GM23338 (cell line): ENCODE measurements around the gene CCL20. TPM values are rescaled to one million over a fixed set of nuclear protein-coding genes. Genes with fewer than 3 reads are reported as not detected.

Experiments used
- ATAC-seq: fragments of 200-7000 bp; cut with Tn5 transposase; 3 replicates; pipeline ENCODE4 v1.9.1; 2020
- DNase-seq: peaks from one replicate; pipeline ENCODE4 v3.0.0-alpha.2; 2015; ENCODE audit warnings: low spot score
- H2AFZ ChIP-seq: fragments of 200-600 bp; sonication (generic); 2 replicates; pipeline ENCODE4 v1.8.0; 2016; ENCODE audit warnings: antibody characterized with exemption, mild to moderate bottlenecking, moderate library complexity
- H3F3A ChIP-seq: fragments of 200-600 bp; sonication (generic); replicated peaks from 2 replicates; pipeline ENCODE4 v1.8.0; 2017; ENCODE audit warnings: antibody characterized with exemption, mixed run types, low read depth
- H3K27ac ChIP-seq: fragments of 200-600 bp; sonication (generic); 2 replicates; pipeline ENCODE4 v1.6.1; 2016; ENCODE audit warnings: low read depth
- H3K27me3 ChIP-seq: fragments of 200-600 bp; sonication (generic); 2 replicates; pipeline ENCODE4 v1.8.0; 2016; ENCODE audit warnings: mild to moderate bottlenecking, mixed run types, moderate library complexity; ENCODE audit not compliant: insufficient read depth
- H3K36me3 ChIP-seq: fragments of 200-600 bp; sonication (generic); 2 replicates; pipeline ENCODE4 v1.8.0; 2016; ENCODE audit warnings: mild to moderate bottlenecking; ENCODE audit not compliant: insufficient read depth
- H3K4me1 ChIP-seq: fragments of 200-600 bp; sonication (generic); 2 replicates; pipeline ENCODE4 v1.8.0; 2016; ENCODE audit warnings: mild to moderate bottlenecking, moderate library complexity; ENCODE audit not compliant: insufficient read depth
- H3K4me2 ChIP-seq: fragments of 200-600 bp; sonication (generic); 2 replicates; pipeline ENCODE4 v1.7.1; 2017; ENCODE audit warnings: mixed run types
- H3K4me3 ChIP-seq: fragments of 200-600 bp; sonication (generic); 2 replicates; pipeline ENCODE4 v1.6.1; 2016; ENCODE audit warnings: mixed run types
- H3K79me2 ChIP-seq: fragments of 200-600 bp; sonication (generic); replicated peaks from 2 replicates; pipeline ENCODE4 v1.8.0; 2017; ENCODE audit warnings: mild to moderate bottlenecking; ENCODE audit not compliant: insufficient read depth
- H3K9me2 ChIP-seq: fragments of 200-600 bp; sonication (generic); 2 replicates; pipeline ENCODE4 v1.8.0; 2017; ENCODE audit not compliant: insufficient read depth
- H4K20me1 ChIP-seq: fragments of 200-600 bp; sonication (generic); replicated peaks from 2 replicates; pipeline ENCODE4 v1.8.0; 2017; ENCODE audit warnings: mild to moderate bottlenecking; ENCODE audit not compliant: insufficient read depth
- H3K27ac Mint-ChIP-seq: 2 replicates; pipeline ENCODE4 v1.8.0; 2020; ENCODE audit warnings: inconsistent platforms, mild to moderate bottlenecking, moderate library complexity, mixed read lengths
- H3K27me3 Mint-ChIP-seq: 3 replicates; pipeline ENCODE4 v1.8.0; 2022; ENCODE audit warnings: low read depth, mild to moderate bottlenecking, moderate library complexity, mixed read lengths, inconsistent platforms; ENCODE audit not compliant: insufficient read depth, poor library complexity
- H3K36me3 Mint-ChIP-seq: 3 replicates; pipeline ENCODE4 v1.8.0; 2021; ENCODE audit warnings: low read depth, mild to moderate bottlenecking, inconsistent platforms, moderate library complexity, mixed read lengths
- H3K4me1 Mint-ChIP-seq: 3 replicates; pipeline ENCODE4 v1.8.0; 2020; ENCODE audit warnings: mild to moderate bottlenecking, inconsistent platforms, mixed read lengths
- H3K4me3 Mint-ChIP-seq: 3 replicates; pipeline ENCODE4 v1.8.0; 2021; ENCODE audit warnings: moderate library complexity, mild to moderate bottlenecking, inconsistent platforms, mixed read lengths
- H3K9me3 Mint-ChIP-seq: 3 replicates; pipeline ENCODE4 v1.8.0; 2020; ENCODE audit warnings: moderate library complexity, mild to moderate bottlenecking, inconsistent platforms, mixed read lengths
- CREB1 ChIP-seq: fragments of 250-450 bp; sonication (Bioruptor Pico); IDR thresholded peaks from 2 replicates; pipeline ENCODE4 v1.5.0; 2020; ENCODE audit warnings: low read depth, mild to moderate bottlenecking, moderate library complexity
- CTCF ChIP-seq, 2 experiments: fragments of 200-600 bp in 1 of 2; sonication (generic) in 1 of 2; conservative IDR thresholded peaks; 2 replicates each; pipeline versions ENCODE4 v1.5.1 to v1.6.1; 2016 to 2017; ENCODE audit warnings: antibody characterized with exemption in 2 of 2, low read depth in 2 of 2, mild to moderate bottlenecking in 2 of 2, moderate library complexity in 1 of 2
- EZH2 ChIP-seq: fragments of 200-600 bp; sonication (generic); IDR thresholded peaks from one replicate; pipeline ENCODE4 v1.8.0; 2017; ENCODE audit warnings: antibody characterized with exemption, mild to moderate bottlenecking, low read depth; ENCODE audit not compliant: unreplicated experiment
- EZH2phosphoT487 ChIP-seq: fragments of 200-600 bp; sonication (generic); IDR thresholded peaks from one replicate; pipeline ENCODE4 v1.8.1; 2018; ENCODE audit warnings: antibody characterized with exemption; ENCODE audit not compliant: unreplicated experiment
- JUNB ChIP-seq: IDR thresholded peaks from one replicate; pipeline ENCODE4 v1.6.1; 2016; ENCODE audit warnings: antibody characterized with exemption; ENCODE audit not compliant: unreplicated experiment
- NANOG ChIP-seq: IDR thresholded peaks from 2 replicates; pipeline ENCODE4 v1.6.1; 2016; ENCODE audit warnings: antibody characterized with exemption, borderline replicate concordance
- POLR2AphosphoS5 ChIP-seq: IDR thresholded peaks from 2 replicates; pipeline ENCODE4 v1.6.1; 2016; ENCODE audit warnings: antibody characterized with exemption, low read depth
- REST ChIP-seq: IDR thresholded peaks from one replicate; pipeline ENCODE4 v1.6.1; 2018; ENCODE audit warnings: antibody characterized with exemption; ENCODE audit not compliant: unreplicated experiment
- STAT1 ChIP-seq: IDR thresholded peaks from one replicate; pipeline ENCODE4 v1.6.1; 2016; ENCODE audit warnings: antibody characterized with exemption; ENCODE audit not compliant: unreplicated experiment
- ZNF331 ChIP-seq: fragments of 250-450 bp; sonication (Bioruptor Pico); IDR thresholded peaks from 2 replicates; pipeline ENCODE4 v1.5.0; 2020; ENCODE audit warnings: low read depth, mild to moderate bottlenecking, moderate library complexity
- polyA plus RNA-seq: library from polyadenylated mRNA; unstranded; fragments of >200 nt; fragmentation: Nextera tagmentation; extraction: Ambion mirVana; gene quantifications from 2 replicates; pipeline ENCODE4 v1.2.1, GENCODE V29; 2016
- total RNA-seq: library from RNA; depleted of rRNA; stranded (reverse); fragments of >200 nt; shearing (Covaris generic); gene quantifications from 2 replicates; pipeline ENCODE4 v1.2.3, GENCODE V29; 2014
- TF ChIP-seq, protein P1 (sequence below): fragments of 250-450 bp; sonication (Bioruptor Pico); IDR thresholded peaks from 2 replicates; pipeline ENCODE4 v1.5.0; 2020; ENCODE audit warnings: mild to moderate bottlenecking, moderate library complexity

Gene CCL20
- total and polyA plus RNA-seq, 2 experiments from 2014 or later: not detected

GRCh38 chr2:227781841-227782240, 31.8 kb upstream of the CCL20 start:
- Histone ChIP-seq H3K4me3 (no peak overlapping the region), H4K20me1 (no peaks in the 10 kb centered on the region), H3K9me2 (no peaks in the 10 kb centered on the region), H3K4me2 (no peak overlapping the region), H2AFZ (no peak overlapping the region), H3K79me2 (no peaks in the 10 kb centered on the region), H3K36me3 (no peaks in the 10 kb centered on the region), H3K4me1 (no peaks in the 10 kb centered on the region), H3K27me3 (no peaks in the 10 kb centered on the region), H3F3A (no peaks in the 10 kb centered on the region), H3K27ac (no peak overlapping the region)
- Mint-ChIP-seq H3K27me3 (peaks cover 2% of the 10 kb centered on the region), H3K27ac (no peak overlapping the region), H3K36me3 (no peaks in the 10 kb centered on the region; the same call in 2 of the 3 replicates), H3K4me1 (no peaks in the 10 kb centered on the region; the same call in 2 of the 3 replicates), H3K4me3 (no peak overlapping the region), H3K9me3 (no peaks in the 10 kb centered on the region)
- DNase-seq (no peak), ATAC-seq (no peak)
- TF ChIP-seq POLR2AphosphoS5: no peak
- no peak for TF ChIP-seq EZH2phosphoT487

GRCh38 chr2:227782804-227783203, 30.8 kb upstream of the CCL20 start:
- Histone ChIP-seq H3K36me3 (no peaks in the 10 kb centered on the region), H3F3A (no peaks in the 10 kb centered on the region), H3K4me2 (no peak overlapping the region), H3K4me3 (no peak overlapping the region), H3K9me2 (no peaks in the 10 kb centered on the region; the same call in 1 of the 2 replicates), H4K20me1 (no peaks in the 10 kb centered on the region), H3K27me3 (no peaks in the 10 kb centered on the region), H3K27ac (no peak overlapping the region), H2AFZ (no peak overlapping the region), H3K4me1 (no peaks in the 10 kb centered on the region), H3K79me2 (no peaks in the 10 kb centered on the region)
- Mint-ChIP-seq H3K27ac (no peak overlapping the region), H3K4me1 (no peaks in the 10 kb centered on the region; the same call in 2 of the 3 replicates), H3K4me3 (no peak overlapping the region), H3K9me3 (no peaks in the 10 kb centered on the region), H3K36me3 (no peaks in the 10 kb centered on the region; the same call in 2 of the 3 replicates), H3K27me3 (no peaks in the 10 kb centered on the region)
- DNase-seq (no peak), ATAC-seq (no peak)
- TF ChIP-seq CTCF (conservative IDR thresholded peaks at IDR 0.05; ENCODE audit: low read depth in 2 of 2) (no peak), NANOG (no peak), ZNF331 (CRISPR knock-in tag) (no peak), CREB1 (CRISPR knock-in tag) (no peak), REST (no peak), STAT1 (no peak), EZH2 (no peak), POLR2AphosphoS5 (no peak), JUNB (no peak)
- TF ChIP-seq, protein P1, sequence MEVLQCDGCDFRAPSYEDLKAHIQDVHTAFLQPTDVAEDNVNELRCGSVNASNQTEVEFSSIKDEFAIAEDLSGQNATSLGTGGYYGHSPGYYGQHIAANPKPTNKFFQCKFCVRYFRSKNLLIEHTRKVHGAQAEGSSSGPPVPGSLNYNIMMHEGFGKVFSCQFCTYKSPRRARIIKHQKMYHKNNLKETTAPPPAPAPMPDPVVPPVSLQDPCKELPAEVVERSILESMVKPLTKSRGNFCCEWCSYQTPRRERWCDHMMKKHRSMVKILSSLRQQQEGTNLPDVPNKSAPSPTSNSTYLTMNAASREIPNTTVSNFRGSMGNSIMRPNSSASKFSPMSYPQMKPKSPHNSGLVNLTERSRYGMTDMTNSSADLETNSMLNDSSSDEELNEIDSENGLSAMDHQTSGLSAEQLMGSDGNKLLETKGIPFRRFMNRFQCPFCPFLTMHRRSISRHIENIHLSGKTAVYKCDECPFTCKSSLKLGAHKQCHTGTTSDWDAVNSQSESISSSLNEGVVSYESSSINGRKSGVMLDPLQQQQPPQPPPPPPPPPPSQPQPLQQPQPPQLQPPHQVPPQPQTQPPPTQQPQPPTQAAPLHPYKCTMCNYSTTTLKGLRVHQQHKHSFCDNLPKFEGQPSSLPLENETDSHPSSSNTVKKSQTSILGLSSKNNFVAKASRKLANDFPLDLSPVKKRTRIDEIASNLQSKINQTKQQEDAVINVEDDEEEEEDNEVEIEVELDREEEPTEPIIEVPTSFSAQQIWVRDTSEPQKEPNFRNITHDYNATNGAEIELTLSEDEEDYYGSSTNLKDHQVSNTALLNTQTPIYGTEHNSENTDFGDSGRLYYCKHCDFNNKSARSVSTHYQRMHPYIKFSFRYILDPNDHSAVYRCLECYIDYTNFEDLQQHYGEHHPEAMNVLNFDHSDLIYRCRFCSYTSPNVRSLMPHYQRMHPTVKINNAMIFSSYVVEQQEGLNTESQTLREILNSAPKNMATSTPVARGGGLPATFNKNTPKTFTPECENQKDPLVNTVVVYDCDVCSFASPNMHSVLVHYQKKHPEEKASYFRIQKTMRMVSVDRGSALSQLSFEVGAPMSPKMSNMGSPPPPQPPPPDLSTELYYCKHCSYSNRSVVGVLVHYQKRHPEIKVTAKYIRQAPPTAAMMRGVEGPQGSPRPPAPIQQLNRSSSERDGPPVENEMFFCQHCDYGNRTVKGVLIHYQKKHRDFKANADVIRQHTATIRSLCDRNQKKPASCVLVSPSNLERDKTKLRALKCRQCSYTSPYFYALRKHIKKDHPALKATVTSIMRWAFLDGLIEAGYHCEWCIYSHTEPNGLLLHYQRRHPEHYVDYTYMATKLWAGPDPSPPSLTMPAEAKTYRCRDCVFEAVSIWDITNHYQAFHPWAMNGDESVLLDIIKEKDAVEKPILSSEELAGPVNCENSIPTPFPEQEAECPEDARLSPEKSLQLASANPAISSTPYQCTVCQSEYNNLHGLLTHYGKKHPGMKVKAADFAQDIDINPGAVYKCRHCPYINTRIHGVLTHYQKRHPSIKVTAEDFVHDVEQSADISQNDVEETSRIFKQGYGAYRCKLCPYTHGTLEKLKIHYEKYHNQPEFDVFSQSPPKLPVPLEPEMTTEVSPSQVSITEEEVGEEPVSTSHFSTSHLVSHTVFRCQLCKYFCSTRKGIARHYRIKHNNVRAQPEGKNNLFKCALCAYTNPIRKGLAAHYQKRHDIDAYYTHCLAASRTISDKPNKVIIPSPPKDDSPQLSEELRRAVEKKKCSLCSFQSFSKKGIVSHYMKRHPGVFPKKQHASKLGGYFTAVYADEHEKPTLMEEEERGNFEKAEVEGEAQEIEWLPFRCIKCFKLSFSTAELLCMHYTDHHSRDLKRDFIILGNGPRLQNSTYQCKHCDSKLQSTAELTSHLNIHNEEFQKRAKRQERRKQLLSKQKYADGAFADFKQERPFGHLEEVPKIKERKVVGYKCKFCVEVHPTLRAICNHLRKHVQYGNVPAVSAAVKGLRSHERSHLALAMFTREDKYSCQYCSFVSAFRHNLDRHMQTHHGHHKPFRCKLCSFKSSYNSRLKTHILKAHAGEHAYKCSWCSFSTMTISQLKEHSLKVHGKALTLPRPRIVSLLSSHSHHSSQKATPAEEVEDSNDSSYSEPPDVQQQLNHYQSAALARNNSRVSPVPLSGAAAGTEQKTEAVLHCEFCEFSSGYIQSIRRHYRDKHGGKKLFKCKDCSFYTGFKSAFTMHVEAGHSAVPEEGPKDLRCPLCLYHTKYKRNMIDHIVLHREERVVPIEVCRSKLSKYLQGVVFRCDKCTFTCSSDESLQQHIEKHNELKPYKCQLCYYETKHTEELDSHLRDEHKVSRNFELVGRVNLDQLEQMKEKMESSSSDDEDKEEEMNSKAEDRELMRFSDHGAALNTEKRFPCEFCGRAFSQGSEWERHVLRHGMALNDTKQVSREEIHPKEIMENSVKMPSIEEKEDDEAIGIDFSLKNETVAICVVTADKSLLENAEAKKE (CRISPR knock-in tag): no peak
